GM12864 (cell line): ENCODE results near the gene FLRT2.

Experiments
- DNase-seq: peaks from one replicate; pipeline ENCODE4 v3.0.0-alpha.2; 2011; ENCODE audit warnings: low read depth
- H3K4me3 ChIP-seq: 2 replicates; pipeline ENCODE4 v1.5.1; 2011; ENCODE audit warnings: mild to moderate bottlenecking, low read depth, low read length, control low read depth
- CTCF ChIP-seq: IDR thresholded peaks from 2 replicates; pipeline ENCODE4 v1.5.1; 2011; ENCODE audit warnings: low read depth, mild to moderate bottlenecking, moderate library complexity, low read length, control low read depth, inconsistent platforms; ENCODE audit errors: missing control alignments

FLRT2 gene

GRCh38 chr14:85695300-85695699 is 165.4 kb downstream of the FLRT2 start:
- no peak for DNase-seq
- H3K4me3 ChIP-seq = no peak overlapping the region
- no peak for TF ChIP-seq CTCF

GRCh38 chr14:85701116-85701515 is 171.2 kb downstream of the FLRT2 start:
- no peak for TF ChIP-seq CTCF
- H3K4me3 ChIP-seq = no peak overlapping the region
- DNase-seq = no peak

- no peak for TF ChIP-seq CTCF
- DNase-seq = no peak
- no peak overlapping the region for H3K4me3 ChIP-seq
Measured at GRCh38 chr14:85701763-85702162, 171.8 kb downstream of the FLRT2 start.

GRCh38 chr14:85702191-85702590 is 172.2 kb downstream of the FLRT2 start:
- no peak for DNase-seq
- no peak for TF ChIP-seq CTCF
- H3K4me3 ChIP-seq = no peak overlapping the region

GRCh38 chr14:85702997-85703396 is 173.1 kb downstream of the FLRT2 start:
- DNase-seq = no peak
- no peak overlapping the region for H3K4me3 ChIP-seq

More at GRCh38 chr14:85702997-85703396, 173.1 kb downstream of the FLRT2 start:
- no peak for TF ChIP-seq CTCF
